Measurements from ENCODE around the gene IL20RB. TPM values are rescaled to one million over a fixed set of nuclear protein-coding genes. Genes with fewer than 3 reads are reported as not detected.

The IL20RB gene
- total RNA-seq, 2 experiments from 2014 or later, result 1.1 to 3.1 TPM

DNA sequence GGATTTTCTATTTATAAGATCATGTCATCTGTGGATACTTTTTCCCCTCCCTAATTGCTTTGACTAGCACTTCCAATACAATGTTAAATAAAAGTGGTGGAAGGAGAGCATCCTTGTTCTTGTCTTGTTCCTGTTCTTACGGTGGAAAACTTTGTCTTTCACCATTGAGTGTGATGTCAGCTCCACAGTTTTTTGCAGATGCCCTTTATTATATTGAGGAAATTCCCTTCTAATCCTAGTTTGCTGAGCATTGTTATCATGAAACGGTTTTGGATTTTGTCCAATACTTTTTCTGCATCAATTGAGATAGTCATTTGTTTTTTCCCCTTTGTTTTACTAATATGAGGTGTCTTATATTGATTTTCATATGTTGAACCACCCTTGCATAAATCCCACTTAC lies 19.9 kb upstream of the IL20RB start:
- TF ChIP-seq, protein P1, sequence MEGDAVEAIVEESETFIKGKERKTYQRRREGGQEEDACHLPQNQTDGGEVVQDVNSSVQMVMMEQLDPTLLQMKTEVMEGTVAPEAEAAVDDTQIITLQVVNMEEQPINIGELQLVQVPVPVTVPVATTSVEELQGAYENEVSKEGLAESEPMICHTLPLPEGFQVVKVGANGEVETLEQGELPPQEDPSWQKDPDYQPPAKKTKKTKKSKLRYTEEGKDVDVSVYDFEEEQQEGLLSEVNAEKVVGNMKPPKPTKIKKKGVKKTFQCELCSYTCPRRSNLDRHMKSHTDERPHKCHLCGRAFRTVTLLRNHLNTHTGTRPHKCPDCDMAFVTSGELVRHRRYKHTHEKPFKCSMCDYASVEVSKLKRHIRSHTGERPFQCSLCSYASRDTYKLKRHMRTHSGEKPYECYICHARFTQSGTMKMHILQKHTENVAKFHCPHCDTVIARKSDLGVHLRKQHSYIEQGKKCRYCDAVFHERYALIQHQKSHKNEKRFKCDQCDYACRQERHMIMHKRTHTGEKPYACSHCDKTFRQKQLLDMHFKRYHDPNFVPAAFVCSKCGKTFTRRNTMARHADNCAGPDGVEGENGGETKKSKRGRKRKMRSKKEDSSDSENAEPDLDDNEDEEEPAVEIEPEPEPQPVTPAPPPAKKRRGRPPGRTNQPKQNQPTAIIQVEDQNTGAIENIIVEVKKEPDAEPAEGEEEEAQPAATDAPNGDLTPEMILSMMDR (conservative IDR thresholded peaks at IDR 0.05; ENCODE audit: low read length), result no peak
- TF ChIP-seq EZH2phosphoT487 (IDR thresholded peaks at IDR 0.05; ENCODE audit: borderline replicate concordance, low read depth, low read length), result no peak
- H2AFZ ChIP-seq (ENCODE audit: low read length), result no peak overlapping the region
- intact Hi-C loops (cut with micrococcal nuclease; ENCODE audit: unreplicated experiment), result loop anchor here (5.0 kb wide), 1 partner anchor 76 kb away; the partner anchor contains the start of gene NCK1
- H3K4me2 ChIP-seq (ENCODE audit: low read length), result no peak overlapping the region
- peaks cover 74% of the 10 kb centered on the region for H3K79me2 ChIP-seq (ENCODE audit: insufficient read depth, low read depth, low read length)
- peaks cover 16% of the 10 kb centered on the region for H3K9me3 ChIP-seq (ENCODE audit: low read length)
- ChIA-PET CTCF (ENCODE audit: unreplicated experiment) (no interaction called here), POLR2A (interaction anchor here (1.1 kb wide), 1 partner anchor 76 kb away, joined by 3 read pairs; the partner anchor contains the start of gene NCK1)
- peaks cover 29% of the 10 kb centered on the region for H3K4me1 ChIP-seq (ENCODE audit: insufficient read depth, low read length, poor library complexity, severe bottlenecking)
- no peak overlapping the region for H3K4me3 ChIP-seq (ENCODE audit: low read depth, low read length, poor library complexity, severe bottlenecking)
- no peaks in the 10 kb centered on the region for H4K20me1 ChIP-seq (ENCODE audit: insufficient read depth, low read length)
- no TSS peak for BruUV-seq (replicated peaks)
- no peaks in the 10 kb centered on the region; the same call in 1 of the 2 replicates for H3K9me2 ChIP-seq (ENCODE audit: insufficient read depth, low read length)
- DNase-seq (ENCODE audit: low spot score), result no peak
- no peak overlapping the region for H3K27ac ChIP-seq (ENCODE audit: low read depth, low read length, poor library complexity, severe bottlenecking)
- peaks cover 52% of the 10 kb centered on the region for H3K36me3 ChIP-seq (ENCODE audit: insufficient read depth, low read length)

- no peak for DNase-seq (ENCODE audit: low spot score)
- peaks cover 29% of the 10 kb centered on the region for H3K4me1 ChIP-seq (ENCODE audit: insufficient read depth, low read length, poor library complexity, severe bottlenecking)
- H3K9me2 ChIP-seq (ENCODE audit: insufficient read depth, low read length), result no peaks in the 10 kb centered on the region; the same call in 1 of the 2 replicates
- H3K4me3 ChIP-seq (ENCODE audit: low read depth, low read length, poor library complexity, severe bottlenecking), result no peak overlapping the region
- CTCF ChIA-PET (ENCODE audit: unreplicated experiment), result no interaction called here
- no peak for TF ChIP-seq EZH2phosphoT487 (IDR thresholded peaks at IDR 0.05; ENCODE audit: borderline replicate concordance, low read depth, low read length)
- TF ChIP-seq, protein P1 (conservative IDR thresholded peaks at IDR 0.05; ENCODE audit: low read length), result no peak
- POLR2A ChIA-PET, result interaction anchor here (1.0 to 1.6 kb wide), 3 partner anchors 9 to 76 kb away, joined by 3 to 5 read pairs (median 3); partner anchors contain the start of gene NCK1
- no TSS peak for BruUV-seq (replicated peaks)
- H4K20me1 ChIP-seq (ENCODE audit: insufficient read depth, low read length), result no peaks in the 10 kb centered on the region
- H3K36me3 ChIP-seq (ENCODE audit: insufficient read depth, low read length), result peaks cover 48% of the 10 kb centered on the region
- H3K9me3 ChIP-seq (ENCODE audit: low read length), result peaks cover 16% of the 10 kb centered on the region
- H3K27ac ChIP-seq (ENCODE audit: low read depth, low read length, poor library complexity, severe bottlenecking), result no peak overlapping the region
- peaks cover 76% of the 10 kb centered on the region for H3K79me2 ChIP-seq (ENCODE audit: insufficient read depth, low read depth, low read length)
- H2AFZ ChIP-seq (ENCODE audit: low read length), result no peak overlapping the region
- intact Hi-C loops (cut with micrococcal nuclease; ENCODE audit: unreplicated experiment), result loop anchor here (5.0 kb wide), 1 partner anchor 76 kb away; the partner anchor contains the start of gene NCK1
- no peak overlapping the region for H3K4me2 ChIP-seq (ENCODE audit: low read length)
These were observed 19.4 kb upstream of the IL20RB start for GRCh38 chr3:136938334-136938733.

GRCh38 chr3:136939489-136939888 lies 18.3 kb upstream of the IL20RB start:
- Histone ChIP-seq H3K79me2 (ENCODE audit: insufficient read depth, low read depth, low read length) (peaks cover 81% of the 10 kb centered on the region), H3K36me3 (ENCODE audit: insufficient read depth, low read length) (peaks cover 36% of the 10 kb centered on the region), H3K4me3 (ENCODE audit: low read depth, low read length, poor library complexity, severe bottlenecking) (no peak overlapping the region), H4K20me1 (ENCODE audit: insufficient read depth, low read length) (no peaks in the 10 kb centered on the region), H3K9me2 (ENCODE audit: insufficient read depth, low read length) (no peaks in the 10 kb centered on the region; the same call in 1 of the 2 replicates), H3K4me2 (ENCODE audit: low read length) (no peak overlapping the region), H3K27ac (ENCODE audit: low read depth, low read length, poor library complexity, severe bottlenecking) (no peak overlapping the region), H3K9me3 (ENCODE audit: low read length) (peaks cover 16% of the 10 kb centered on the region), H3K4me1 (ENCODE audit: insufficient read depth, low read length, poor library complexity, severe bottlenecking) (peaks cover 29% of the 10 kb centered on the region), H2AFZ (ENCODE audit: low read length) (no peak overlapping the region)
- TF ChIP-seq, protein P1 (conservative IDR thresholded peaks at IDR 0.05; ENCODE audit: low read length), result no peak
- no peak for TF ChIP-seq EZH2phosphoT487 (IDR thresholded peaks at IDR 0.05; ENCODE audit: borderline replicate concordance, low read depth, low read length)
- ChIA-PET CTCF (ENCODE audit: unreplicated experiment) (no interaction called here), POLR2A (interaction anchor here (1.6 kb wide), 1 partner anchor 20 kb away, joined by 3 read pairs; no protein-coding TSS in a partner anchor)
- intact Hi-C loops (cut with micrococcal nuclease; ENCODE audit: unreplicated experiment), result loop anchor here (5.0 kb wide), 1 partner anchor 77 kb away; the partner anchor contains the start of gene NCK1
- no TSS peak for BruUV-seq (replicated peaks)
- DNase-seq (ENCODE audit: low spot score), result no peak

Measured in OCI-LY7 (cell line).